HL-60/S4 treated with phorbol 12-myristate 13-acetate at 8.2 ng/mL for 4 days and 3 days (cell line): ENCODE measurements around the gene RBM24.

Experiments
- in situ Hi-C: fragments of 300-500 bp; cut with MboI; formaldehyde crosslinking; loops from 2 replicates; pipeline ENCODE4 v1.15.0; 2022; ENCODE audit warnings: low sequenced_read_pairs

Gene RBM24

GRCh38 chr6:17341117-17341805, 60.1 kb downstream of the RBM24 start:
- in situ Hi-C loops, result no loop called here

DNA sequence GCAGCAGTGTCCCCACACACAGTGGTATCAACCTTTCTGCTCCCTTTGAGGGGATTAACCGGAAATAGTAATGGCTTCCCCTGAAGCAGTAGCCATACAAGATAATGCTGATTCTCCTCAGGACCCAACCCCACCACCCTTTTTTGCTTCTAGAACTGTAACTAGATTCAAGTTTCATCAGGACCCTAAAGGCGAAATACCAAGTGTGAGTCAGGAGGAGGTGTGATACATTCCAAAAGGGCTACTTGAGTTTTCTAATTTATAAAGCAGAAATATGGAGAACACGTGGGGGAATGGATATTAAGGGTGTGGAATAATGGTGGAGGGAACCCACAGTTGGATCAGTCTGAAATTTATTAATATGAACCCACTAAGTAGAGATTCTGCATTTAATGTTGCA, 60.7 kb downstream of the RBM24 start:
- in situ Hi-C loops, result no loop called here

DNA sequence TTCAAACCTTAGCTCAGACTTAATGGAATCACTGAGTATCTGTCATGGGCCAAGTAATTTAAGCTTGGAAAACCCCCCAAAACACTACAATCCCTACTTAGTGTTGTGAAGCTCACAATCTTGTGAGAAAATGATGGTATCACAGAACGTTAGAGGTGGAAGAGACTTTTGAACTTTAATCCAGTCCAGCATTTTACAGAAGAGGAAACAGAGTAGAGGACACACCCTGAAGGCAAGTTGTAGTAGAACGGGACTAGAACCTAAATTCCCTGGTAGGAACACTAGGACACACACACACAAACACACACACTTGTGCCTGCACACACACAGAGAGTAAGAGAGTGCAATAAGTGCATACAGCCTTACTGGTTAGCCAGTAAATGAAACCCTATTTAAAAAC, 62.1 kb downstream of the RBM24 start:
- in situ Hi-C loops, result no loop called here
